Measurements from ENCODE around the gene POTEI.
"Not testable (repeated sequence)": the region's sequence is repeated elsewhere in the genome, so short reads cannot be mapped to it uniquely, and the experiment has no call there.

Gene POTEI

DNA sequence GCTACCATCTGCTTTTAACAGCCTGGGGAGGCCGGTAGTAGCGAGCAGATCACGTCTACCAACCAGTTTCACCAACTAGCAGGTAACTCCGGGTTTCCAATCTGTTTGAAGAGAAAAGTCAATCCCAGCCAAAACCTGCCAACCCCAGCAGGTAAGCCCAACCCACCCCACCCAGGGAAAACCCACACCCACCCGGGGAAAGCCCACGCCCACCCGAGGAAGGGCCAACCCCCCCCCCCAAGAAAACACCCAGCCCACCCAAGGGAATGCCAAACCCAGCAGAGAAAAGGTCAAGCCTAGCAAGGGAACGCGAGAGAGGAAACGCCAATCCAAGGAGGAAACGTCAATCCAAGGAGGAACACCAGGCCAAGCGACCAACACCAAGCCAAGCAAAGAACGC, at the start of gene POTEI:
POTEI (minus strand) TSS at position 101 of the 400 bp plus-strand sequence; CDS start at position 8, 93 bp downstream.
- DNase-seq (ENCODE audit: low read depth); H3K4me3 ChIP-seq (ENCODE audit: low read depth, low read length): not testable (repeated sequence)

DNA sequence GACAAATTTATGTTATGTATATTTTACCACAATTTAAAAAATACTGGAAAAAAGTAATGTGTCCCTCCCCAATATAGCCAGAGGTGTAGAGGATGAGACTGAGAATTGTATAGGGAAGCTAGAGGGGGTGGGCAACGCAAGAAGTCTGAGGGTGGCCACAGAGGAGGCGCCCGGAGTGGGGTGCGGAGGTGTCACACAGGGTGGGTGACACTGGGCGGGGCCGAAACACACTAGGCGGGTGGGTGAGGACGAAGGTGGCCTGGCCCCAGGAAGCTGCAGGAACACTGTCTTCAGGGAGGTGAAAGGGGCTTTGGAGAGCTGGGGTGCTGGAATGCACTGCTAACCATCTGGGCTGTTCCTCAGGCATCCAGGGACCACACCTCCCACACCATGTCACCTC, 47.3 kb upstream of the POTEI start:
- DNase-seq (ENCODE audit: low read depth); H3K4me3 ChIP-seq (ENCODE audit: low read depth, low read length): not testable (repeated sequence)

DNA sequence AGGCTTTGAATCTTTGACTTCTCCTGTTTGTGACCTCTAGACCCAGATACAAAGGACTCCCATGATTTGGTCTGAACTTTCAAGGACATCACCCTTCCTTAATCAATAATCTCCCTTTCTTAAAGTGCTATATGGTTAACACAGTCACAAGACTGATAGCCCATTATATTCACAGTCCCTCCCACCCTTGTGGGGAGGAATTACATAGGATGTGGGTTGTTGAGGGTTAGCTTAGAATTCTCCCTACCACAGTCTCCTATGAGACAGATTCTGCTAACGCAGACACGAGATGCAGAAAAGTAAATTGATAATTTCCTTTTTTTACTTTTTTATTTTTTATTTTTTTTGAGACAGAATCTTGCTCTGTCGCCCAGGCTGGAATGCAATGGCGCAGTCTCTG, 45.0 kb upstream of the POTEI start:
- not testable (repeated sequence) for H3K4me3 ChIP-seq (ENCODE audit: low read depth, low read length); DNase-seq (ENCODE audit: low read depth)

DNA sequence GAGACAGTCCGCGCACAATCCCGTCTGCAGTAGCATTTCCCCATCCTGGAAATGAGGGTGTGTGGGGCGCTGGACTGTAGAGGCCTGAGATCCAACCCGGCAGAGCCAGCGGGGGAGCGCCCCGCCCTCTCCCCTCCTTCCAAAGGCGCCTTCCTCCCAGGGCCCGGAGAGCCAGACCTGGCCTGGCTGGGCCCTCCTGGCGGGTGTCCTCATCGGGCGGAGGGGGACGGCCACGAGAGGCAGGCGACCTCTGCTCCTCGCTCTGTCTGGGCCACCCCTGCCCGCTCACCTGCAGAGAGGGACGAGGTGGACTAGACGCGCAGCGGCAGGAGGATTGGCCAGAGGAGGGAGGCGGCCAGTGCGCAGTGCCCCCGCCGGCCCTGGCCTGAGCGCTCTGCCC, 40.3 kb upstream of the POTEI start:
- H3K4me3 ChIP-seq (ENCODE audit: low read depth, low read length); DNase-seq (ENCODE audit: low read depth): not testable (repeated sequence)

DNA sequence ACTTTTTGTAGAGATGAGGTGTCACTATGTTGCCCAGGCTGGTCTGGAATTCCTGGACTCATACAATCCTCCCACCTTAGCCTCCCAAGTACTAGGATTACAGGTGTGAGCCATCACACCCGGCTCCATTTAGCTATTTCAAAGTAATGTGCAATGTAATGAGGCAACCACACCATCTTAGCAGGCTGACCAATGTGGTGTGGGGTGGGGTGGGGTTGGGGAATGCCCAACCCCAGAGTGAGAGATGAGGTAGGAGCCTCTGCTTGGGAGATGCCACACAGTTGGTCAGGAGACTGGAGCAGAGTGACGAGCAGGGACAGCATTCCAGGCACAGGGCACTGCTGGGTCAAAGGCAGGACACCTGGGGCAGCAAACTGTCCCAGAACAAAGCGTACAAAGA, 39.3 kb upstream of the POTEI start:
- DNase-seq (ENCODE audit: low read depth); H3K4me3 ChIP-seq (ENCODE audit: low read depth, low read length): not testable (repeated sequence)

DNA sequence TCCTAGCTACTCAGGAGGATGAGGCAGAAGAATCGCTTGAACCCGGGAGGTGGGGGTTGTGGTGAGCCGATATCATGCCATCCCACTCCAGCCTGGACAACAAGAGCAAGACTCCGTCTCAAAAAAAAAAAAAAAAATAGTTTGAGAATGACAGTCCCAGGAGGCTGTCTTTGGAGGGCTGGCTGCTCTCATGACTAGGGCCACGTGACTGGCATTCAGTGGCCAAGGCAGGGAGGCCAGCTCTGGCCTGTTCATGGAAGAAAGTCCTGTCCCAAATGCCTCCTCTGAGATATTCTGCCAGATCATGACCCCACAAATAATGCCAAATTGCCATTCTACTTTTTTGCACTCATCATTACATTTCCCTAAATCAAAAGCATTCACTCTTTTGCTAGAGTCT, 35.9 kb upstream of the POTEI start:
- DNase-seq (ENCODE audit: low read depth); H3K4me3 ChIP-seq (ENCODE audit: low read depth, low read length): not testable (repeated sequence)

DNA sequence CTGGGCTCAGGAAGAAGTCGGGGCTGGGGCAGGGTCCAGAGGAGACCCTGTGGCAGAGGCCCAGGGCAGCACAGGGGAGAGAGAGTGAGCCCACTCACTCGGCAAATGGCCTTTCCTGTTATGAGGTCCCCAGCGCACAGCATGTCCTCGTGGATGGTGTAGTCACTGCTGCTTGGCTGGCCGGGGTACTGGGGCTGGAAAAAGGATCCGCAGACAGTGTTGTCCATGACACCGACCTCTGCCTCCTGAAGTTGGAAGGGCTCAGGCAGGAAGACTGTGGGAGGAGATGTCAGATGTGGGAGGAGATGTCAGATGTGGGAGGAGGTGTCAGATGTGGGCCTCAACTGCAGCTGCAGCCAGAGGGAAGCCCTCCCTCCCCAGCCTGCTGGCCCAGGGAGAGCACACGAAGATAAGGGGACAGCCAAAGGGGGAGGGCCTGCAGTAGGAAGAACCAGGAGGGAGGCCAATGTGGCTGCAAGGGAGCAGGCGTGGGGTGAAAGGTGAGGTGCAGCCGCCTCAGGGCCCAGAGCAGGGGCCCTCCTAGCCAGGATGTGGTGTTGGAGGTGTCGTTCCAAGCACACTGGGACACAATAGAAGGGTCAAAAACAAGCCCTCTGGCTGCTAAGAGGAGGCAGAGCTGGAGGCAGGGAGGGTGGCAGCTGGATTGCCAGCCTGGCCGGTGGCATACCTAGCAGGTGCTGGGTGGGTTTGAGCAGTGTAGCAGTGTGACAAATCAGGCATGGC, 34.8 kb upstream of the POTEI start:
- not testable (repeated sequence) for H3K4me3 ChIP-seq (ENCODE audit: low read depth, low read length); DNase-seq (ENCODE audit: low read depth)

DNA sequence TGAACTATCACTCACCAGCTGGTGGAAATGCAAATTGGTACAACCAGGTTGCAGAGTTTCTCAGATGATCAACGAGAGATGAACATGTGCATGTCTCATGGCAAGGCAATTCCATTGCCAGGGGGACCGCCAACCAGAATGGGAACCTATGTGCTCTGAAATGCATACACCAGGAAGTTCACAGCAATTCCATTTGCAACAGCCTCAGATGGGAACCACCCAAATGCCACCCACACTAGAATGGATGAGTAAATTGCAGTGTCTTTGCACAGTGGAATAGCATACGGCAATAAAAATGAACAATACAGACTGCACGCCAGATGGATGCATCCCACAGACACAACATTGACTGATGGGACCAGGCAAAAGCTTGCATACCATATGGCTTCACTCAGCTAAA, 33.7 kb upstream of the POTEI start:
- not testable (repeated sequence) for DNase-seq (ENCODE audit: low read depth)

DNA sequence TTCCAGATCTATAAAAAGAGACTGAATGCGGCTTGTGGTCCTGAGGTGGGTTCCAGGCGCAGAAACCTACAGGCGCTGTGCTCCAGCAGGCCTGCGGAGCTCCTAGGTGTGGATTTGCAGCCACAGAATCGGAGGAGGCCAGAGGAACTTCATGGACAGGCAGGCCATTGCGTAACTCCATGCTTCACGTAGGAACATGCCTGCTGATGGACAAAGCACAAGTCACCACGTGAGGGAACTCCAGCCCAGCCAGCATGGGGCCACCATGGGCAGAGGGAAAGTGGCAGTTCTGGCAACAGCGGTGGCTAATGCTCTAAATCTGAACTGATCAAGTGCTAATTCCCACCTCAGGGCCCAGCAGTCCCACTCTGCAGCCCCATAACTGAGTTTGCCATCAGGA, 29.1 kb upstream of the POTEI start:
- not testable (repeated sequence) for DNase-seq (ENCODE audit: low read depth); H3K4me3 ChIP-seq (ENCODE audit: low read depth, low read length)

More for the DNA sequence above, 33.7 kb upstream of the POTEI start:
- H3K4me3 ChIP-seq (ENCODE audit: low read depth, low read length), result not testable (repeated sequence)

DNA sequence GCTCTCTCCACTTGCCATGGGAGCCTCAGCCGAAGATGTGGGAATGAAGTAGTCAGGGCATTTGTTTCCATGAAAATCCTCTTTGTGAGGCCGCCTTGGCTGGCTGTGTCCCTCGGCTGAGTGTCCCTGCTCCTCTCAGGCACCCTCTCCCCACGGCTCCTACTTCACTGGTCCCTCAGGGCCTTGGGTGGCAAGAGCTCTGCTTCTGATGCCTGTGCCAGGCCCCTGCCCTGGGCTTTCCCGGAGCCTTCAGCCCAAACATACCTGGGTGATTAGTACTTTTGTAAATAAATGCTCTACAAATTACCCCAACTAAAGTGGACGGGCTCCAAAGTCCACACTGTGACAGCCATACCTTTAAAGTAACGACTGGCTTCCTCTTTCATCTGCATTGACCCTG, 27.5 kb upstream of the POTEI start:
- not testable (repeated sequence) for H3K4me3 ChIP-seq (ENCODE audit: low read depth, low read length); DNase-seq (ENCODE audit: low read depth)

DNA sequence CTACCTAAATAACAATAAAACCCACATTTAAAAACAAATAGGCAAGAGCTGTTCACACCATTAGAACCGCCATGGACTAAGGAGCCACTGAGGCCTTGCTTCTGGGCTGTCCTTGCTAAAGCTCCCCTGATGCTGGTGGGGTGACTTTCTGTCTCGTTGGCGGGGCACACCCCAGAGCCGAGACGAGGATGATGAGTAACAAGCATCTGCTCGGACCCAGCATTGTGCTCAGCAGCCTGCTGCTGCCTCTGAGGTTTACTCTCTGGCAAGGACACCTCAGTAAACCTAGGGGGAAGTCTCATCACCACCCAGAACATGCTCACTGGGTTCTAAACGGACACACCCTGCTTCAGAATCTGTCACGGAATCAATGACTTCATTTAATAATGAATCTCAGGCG, 22.5 kb upstream of the POTEI start:
- not testable (repeated sequence) for DNase-seq (ENCODE audit: low read depth); H3K4me3 ChIP-seq (ENCODE audit: low read depth, low read length)

DNA sequence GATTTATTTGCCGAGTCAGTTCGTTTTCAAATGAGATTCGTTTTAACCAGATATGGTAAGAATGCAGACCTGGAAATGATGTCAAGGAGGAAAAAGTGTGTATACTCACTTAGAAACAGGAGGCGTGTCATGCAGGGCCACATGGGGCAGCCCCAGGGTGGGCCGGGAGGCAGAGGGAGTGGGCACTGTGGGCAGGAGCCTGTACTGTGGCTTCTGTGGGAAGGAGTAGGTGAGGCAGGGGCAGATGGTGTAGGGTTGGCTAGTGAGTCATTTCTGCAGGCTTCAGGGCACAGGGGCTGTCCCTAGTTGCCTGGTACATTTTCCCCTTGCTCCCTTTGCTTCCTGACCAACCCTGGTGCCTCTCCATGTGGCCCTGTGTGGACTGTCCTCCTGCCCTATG, 22.1 kb upstream of the POTEI start:
- not testable (repeated sequence) for H3K4me3 ChIP-seq (ENCODE audit: low read depth, low read length); DNase-seq (ENCODE audit: low read depth)

DNA sequence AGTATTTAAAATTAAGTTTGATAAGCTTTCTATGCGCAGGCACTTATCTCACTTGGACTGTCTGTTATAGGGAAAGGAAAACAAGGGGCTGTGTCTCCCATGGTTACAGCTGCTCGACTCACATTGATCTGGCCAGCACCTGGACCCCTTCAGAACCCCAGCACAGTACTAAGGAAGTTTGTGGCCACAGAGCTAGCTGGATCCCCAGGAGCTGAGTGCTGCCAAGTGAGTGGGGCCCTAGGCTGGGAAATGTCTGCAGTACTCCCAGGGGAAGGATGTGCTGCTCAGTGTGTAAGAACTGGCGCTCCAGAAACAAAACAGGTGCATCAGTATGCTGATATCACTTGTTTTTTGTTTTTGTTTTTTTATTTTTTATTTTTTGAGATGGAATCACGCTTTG, 21.1 kb upstream of the POTEI start:
- not testable (repeated sequence) for H3K4me3 ChIP-seq (ENCODE audit: low read depth, low read length); DNase-seq (ENCODE audit: low read depth)

DNA sequence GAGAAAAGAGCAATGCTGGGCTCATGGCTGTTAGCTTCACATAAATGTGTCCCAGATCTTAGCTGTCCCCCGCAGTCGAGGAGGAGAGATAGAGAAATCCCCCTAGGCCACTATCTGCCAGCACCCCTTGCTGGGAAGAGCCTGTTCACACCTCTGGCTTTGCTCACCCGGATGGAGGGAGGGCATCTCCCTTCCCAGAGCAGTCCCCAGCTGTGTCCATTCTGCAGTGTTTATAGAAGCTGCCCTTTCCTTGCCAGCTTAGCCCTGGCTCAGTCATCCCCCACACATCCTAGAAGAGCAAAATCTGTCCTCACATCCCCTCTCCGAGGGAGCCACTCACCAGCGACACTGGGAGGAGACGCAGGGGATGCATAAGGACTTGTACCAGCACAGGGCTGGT, 20.4 kb upstream of the POTEI start:
- not testable (repeated sequence) for DNase-seq (ENCODE audit: low read depth); H3K4me3 ChIP-seq (ENCODE audit: low read depth, low read length)

DNA sequence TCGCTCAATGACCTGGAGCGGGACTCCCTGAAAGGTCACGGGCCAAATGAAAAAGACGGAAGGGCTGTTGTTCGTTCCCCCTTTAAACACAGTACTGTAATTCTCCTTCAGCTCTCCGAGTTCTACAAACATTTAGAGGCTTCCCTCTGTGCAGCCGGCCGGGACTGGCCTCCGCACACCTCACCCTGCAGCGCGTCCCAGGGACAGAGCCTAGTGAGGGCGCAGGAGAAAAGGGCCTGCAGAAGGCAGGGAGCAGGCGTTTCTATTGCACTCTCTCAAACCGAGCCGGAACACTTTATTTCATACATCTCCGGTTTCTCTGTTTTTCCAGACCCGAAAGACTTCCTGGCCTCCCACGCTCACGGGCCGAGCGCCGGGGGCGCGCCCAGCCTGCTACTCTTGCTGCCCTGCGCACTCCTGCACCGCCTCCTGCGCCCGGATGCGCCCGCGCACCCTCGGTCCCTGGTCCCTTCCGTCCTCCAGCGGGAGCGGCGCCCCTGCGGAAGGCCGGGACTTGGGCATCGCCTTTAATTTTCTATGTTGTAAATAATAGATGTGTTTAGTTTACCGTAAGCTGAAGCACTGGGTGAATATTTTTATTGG, 18.3 kb upstream of the POTEI start:
- not testable (repeated sequence) for H3K4me3 ChIP-seq (ENCODE audit: low read depth, low read length); DNase-seq (ENCODE audit: low read depth)

DNA sequence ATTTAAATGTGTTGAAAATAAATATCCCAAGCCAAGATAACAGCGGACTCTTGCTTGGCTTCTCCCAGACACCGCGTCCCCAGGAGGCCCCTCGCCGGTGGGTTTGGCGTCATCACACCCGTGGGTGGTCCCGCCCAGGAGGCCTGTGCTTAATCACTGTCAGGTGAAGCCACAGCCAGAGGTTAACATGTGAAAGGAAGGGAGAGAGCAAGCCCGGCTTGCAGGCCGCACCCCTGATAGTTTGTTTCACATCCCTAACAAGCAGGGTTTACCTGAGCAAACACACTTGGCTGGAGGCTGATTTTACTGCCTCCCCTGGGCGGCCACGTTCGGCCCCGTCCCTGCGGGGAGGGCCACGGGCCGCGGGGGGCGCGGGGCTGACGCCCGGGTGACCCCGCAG, 13.3 kb upstream of the POTEI start:
- H3K4me3 ChIP-seq (ENCODE audit: low read depth, low read length); DNase-seq (ENCODE audit: low read depth): not testable (repeated sequence)

DNA sequence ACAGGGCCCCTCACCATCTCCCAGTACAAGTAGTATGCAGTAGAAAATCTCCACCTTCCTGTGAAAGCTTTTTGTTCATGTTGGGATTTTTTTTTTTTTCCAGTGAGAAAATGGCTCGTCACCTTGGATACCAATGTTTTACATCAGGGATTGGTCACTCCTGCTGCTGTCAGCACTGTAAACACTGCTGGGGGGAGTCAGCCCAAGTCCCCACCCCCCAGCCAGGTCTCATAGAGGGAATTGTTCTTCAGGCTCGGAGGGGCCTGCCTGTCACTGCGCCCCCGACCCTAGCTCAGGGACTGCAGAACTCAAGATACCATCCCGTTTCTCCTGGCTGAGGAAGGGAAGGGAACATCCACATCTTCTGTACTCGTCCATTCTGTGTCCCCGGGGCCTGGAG, 11.9 kb upstream of the POTEI start, which contains the start of gene CFC1B:
CFC1B (plus strand) TSS at position 231 of the 400 bp plus-strand sequence. CDS start 263 bp downstream, outside the sequence.
- DNase-seq (ENCODE audit: low read depth); H3K4me3 ChIP-seq (ENCODE audit: low read depth, low read length): not testable (repeated sequence)

DNA sequence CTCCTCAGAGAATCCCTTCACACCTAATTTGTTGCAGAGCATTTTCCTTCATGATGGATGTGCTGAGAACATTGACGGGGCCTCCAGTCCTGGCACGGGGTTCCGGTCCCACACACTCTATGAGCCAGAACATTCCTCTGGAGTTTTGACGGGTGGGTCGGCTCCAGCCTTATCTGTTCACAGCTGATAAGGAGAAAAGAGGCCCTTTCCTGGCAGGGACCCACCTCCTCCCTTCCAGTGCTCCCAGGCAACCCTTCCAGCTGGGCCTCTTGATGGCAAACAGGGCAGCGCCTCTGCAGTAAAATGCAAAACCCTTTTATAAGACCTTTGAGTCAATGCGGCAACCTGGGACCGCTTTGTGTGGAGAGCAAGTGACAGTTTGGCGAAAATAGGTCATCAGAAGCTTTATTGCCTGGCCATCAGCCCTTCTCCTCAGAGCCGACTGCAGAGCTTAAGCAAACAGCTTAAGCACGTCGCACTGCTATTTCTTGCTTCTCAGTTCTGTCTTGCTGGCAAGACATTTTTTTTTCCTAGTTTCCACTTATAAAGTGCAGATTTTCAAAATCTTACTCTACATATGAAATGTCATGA, 9.5 kb upstream of the POTEI start:
- DNase-seq (ENCODE audit: low read depth), result not testable (repeated sequence)

DNA sequence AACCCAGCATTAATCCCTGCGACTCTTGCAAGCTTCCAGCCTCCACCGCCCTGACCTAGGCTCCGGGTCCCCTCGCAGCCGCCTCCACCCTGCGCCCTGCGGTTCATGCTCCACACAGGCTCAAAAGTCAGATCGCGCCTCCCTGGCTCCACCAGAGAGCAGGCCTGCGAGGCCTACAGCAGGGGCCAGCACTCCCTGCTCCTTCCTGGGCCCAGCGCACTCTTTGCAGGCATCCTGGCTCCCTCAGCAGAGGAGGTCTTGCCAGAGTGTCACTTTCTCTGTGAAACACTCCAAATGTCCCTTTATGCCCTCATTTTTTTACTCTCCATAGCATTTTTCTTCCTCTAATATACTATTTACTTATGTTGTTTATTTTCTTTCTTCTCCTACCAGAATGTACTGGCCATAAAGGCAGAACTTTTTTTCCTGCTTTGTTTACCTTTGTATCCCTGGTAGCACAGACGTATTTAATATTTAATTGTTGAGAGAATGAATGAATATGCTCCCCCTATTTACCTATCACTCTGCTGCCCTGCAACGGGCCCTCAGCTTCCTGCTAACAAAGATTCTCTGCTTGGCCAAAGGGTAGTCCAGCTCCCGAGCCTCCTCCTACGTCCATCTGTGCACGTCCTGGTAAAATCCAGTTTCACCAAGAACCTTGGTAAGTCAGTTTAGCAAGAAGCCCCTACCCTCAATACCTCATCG, 2.8 kb upstream of the POTEI start:
- H3K4me3 ChIP-seq (ENCODE audit: low read depth, low read length); DNase-seq (ENCODE audit: low read depth): not testable (repeated sequence)

More for the DNA sequence above, 9.5 kb upstream of the POTEI start:
- H3K4me3 ChIP-seq (ENCODE audit: low read depth, low read length), result not testable (repeated sequence)
